NCI-H146 treated with DMSO at 0.1 percent for 48 hours (cell line): ENCODE data around the gene HBS1L.

Experiments
- DNase-seq: peaks from one replicate; lab custom pipeline; 2025; ENCODE audit not compliant: unreplicated experiment; lab: John Stamatoyannopoulos, UW

The HBS1L gene

GRCh38 chr6:135002229-135002844 is 52.3 kb downstream of the HBS1L start:
- no peak for DNase-seq

- no peak for DNase-seq
Observed at GRCh38 chr6:134999107-134999506, 55.5 kb downstream of the HBS1L start.

GRCh38 chr6:134997133-134997995 is 57.3 kb downstream of the HBS1L start:
- no peak for DNase-seq

DNA sequence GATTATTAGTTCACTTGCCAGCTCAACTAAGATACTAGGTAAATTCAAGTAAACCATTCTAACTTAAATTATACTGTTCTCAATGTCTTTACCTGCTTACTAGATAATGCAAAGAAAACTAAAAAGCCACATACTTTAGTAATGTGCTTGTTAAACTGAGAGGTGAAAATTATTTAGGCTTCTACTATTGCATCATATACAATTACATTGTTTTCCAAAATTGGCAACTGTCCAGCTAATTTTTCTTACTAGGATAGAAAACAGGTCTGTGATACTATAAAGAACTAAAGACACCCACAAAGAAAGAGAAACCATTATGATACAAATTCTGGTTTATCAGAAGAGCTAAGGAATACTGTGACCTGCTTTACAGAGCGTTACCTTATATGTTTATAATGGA is 59.1 kb downstream of the HBS1L start:
- no peak for DNase-seq

GRCh38 chr6:134994431-134994830 is 60.2 kb downstream of the HBS1L start:
- DNase-seq: no peak

GRCh38 chr6:134992155-134992554 is 62.5 kb downstream of the HBS1L start:
- DNase-seq: no peak

GRCh38 chr6:134990262-134990661 is 64.4 kb downstream of the HBS1L start:
- no peak for DNase-seq

DNA sequence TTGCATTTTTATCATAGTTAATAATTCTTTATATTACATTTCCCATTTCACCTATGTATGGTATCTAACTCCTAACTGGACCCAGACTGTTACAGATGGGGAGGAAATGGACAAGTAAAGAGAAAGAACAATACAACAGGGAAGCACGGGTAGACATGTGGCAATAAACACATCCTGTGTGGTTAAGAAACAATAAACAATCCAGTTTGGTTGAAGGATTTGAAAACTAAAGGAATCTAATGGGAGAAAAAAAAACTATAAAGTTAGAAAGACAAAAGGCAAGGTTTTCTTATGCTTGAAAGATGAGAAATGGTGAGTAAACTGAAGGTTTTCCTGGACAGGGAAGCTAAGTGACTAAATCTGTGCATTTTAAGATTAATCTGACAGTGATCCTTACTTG is 69.8 kb downstream of the HBS1L start:
- DNase-seq: no peak

DNA sequence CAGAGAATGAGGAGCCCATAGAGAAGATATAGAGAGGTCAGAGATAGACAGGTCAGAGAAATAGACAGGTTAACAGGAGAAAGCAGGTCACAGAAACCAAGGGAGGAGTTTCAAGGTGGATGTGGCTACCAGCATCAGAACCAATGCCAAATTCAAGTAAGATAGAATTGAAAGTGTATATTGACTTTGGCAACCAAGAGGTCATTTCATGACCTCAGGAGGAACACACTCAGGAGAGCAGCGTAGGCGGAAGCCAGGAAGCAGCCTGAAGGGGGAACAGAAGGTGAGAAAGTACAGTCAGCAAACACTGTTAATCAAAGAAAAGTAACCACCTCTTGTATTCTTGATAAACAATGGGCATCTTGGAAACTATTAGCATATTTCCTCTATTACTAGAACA is 70.8 kb downstream of the HBS1L start:
- no peak for DNase-seq

DNA sequence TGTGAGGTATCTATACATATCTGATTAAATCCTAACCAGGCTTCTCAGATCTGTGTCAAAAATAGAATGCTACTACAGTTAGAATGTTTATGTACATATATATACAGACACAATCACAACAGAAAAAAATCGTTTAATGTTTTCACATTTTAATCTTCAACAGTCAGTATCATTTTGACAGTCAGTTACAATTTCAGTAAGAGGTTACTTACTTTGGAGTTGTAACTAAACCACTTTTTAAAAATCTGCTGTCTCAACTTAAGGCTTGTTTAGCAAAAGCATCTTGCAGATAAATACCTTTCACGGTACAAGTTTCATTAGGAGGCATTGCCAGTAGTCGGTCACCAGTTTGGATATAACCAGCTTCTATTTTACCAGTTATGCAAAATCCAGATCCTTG is 72.5 kb downstream of the HBS1L start:
- no peak for DNase-seq

- no peak for DNase-seq
Observed at GRCh38 chr6:134980846-134981245, 73.8 kb downstream of the HBS1L start.

- DNase-seq: no peak
Observed at GRCh38 chr6:134979142-134979541, 75.5 kb downstream of the HBS1L start.

DNA sequence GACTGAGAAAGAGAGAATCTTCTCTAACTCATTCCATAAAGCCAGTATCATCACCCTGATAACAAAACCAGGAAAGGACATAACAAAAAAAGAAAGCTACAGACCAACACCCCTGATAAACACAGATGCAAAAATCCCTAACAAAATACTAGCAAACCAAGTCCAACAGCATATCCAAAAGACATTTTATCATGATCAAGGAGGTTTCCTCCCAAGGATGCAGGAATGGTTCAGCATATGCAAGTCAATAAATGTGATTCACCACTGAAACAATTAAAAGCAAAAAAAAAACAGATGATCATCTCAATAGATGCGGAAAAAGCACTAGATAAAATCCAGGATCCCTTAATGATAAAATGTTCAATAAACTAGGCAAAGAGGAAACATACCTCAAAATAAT is 80.3 kb downstream of the HBS1L start:
- no peak for DNase-seq

DNA sequence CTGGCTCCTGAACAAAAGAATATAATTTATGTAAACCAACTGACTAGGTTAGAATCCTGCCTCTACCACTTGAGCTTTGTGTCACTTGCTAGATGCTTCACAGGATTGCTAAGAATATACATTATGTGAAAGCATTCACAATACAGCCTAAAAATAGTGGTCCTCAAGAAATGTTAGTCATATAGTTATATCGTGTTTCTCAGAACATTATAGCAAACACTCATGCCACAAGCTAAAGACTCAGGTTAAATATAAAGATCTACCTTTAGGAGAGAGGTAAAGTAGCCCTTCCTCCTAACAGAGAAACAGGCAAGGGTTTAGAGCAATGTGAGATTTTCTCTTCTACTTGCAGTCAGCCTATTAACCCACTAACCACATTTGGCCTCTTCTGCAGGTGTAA is 86.9 kb downstream of the HBS1L start:
- DNase-seq: no peak

DNA sequence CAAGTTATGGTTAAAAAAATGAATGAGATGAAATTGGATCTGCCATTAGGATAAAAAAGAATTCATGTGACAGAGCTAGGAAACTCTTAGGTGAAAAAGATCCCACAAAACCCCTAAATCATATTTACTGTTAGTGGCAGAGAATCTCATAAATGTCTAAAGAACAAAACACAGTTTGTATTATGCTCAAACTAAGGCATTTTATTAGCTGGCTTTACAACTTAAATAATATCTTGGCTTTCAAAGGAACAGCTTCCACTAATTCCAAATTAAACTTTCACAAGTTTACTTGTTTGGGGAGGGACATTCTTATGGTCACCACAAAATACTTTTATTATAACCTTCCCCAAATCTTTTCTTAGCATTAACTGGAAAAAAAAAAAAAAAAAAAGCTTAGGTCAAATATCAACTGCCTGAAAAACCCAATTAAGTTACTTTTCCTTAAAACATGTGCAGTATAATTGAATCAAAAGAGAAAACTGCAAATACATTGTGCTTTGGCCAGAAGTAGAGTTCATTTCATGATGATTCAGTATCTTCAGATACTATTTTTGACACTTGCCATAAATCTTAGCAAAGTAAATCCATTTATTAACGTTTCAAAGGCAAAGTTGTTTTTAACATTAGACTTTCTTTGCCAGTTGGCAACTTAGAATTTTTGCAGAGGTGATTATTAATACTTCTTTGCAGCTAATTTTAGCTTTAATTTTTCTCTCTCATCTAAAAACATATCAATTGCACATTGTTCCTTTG is 90.0 kb downstream of the HBS1L start:
- no peak for DNase-seq

- DNase-seq: no peak
Observed at GRCh38 chr6:134962421-134962820, 92.2 kb downstream of the HBS1L start.

DNA sequence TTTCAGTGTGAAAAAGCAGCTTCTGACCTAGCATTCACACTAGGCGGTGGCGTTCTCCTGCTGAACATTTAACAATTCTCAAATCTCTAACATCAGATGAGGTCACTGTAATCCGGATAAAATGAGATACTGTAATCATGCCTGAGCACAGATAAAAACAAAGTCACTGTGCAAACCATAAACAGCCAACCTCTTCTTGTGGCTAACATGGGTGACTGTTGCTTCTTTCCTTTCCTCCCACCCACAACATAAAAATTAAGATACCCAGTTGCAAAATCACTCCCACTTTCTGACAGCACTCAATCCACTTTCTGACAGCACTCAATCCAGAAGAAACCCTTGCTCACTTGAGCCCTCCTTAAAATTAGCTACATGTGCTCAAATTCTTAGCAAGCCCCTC is 93.3 kb downstream of the HBS1L start:
- no peak for DNase-seq

- DNase-seq: no peak
Observed at GRCh38 chr6:134959603-134960002, 95.0 kb downstream of the HBS1L start.

DNA sequence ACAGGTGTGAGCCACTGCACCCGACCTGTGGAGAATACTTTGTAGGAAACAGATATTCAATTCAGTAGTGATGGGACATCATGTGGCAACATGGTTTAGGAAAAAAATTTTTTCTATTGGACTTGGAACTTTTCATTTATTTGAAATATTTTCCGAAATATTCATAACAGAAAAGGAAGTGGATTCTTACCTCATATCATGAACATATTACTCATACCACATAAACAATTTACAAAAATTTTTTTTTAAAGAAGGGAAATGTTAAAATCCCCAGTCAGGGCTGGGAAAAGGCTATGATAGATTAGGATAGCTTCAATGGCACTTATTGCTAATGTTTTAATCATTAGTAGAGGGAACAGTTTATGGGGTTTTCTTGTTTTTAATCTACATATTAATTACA is 97.9 kb downstream of the HBS1L start:
- no peak for DNase-seq

DNA sequence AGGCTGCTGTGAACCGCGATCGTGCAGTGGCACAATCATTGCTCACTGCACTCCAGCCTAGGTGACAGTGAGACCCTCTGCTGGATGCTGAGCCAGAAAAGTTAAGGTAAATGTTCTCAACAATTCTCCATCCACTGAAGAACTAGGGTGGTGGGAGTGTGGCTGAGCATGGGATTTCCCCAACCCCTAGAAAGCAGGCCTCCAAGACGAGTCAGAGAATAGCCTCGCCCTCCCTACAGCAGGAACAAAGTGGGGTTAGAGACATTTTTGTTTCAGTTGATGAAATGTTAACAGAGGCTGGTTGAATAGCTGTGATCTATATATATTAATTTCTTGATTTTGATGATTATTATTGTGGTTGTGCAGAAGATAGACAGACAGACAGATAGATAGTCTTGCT is 98.6 kb downstream of the HBS1L start:
- DNase-seq: no peak

DNA sequence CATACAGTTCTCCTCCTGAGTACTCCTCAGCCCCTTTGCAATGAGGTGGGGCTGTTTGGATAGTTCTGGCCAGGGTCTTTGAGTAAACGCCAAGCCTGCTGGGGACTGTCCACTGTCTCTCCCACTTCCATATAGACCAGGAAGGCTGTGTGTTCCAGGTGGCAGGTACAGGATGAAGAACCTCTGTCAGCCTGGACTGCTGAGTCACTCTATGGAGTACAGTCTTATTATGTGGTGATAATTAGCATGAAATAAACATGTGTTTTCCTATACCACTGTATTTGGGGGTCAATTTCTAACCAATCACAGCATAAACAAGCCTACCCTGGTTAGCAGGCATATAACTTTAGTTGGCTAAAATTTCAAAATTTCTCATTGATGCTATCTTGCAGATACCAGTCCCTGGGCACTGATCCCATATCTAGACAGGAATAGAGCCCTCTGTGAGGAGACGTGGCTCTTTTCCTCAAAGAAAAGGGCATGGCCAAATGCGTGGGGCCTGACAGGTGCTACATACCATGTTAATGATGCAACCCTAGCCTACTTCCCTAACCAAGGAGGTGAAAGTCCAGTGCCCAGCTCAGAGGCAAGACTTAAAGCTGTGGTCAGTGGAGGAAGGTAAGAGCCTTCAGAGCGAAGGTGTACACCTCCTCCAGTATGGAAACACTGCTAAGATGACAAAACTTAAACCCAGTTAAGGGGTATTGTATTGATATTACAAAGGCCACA is 100.2 kb downstream of the HBS1L start:
- DNase-seq: no peak
